ENCODE results near the gene SMIM8. TPM values are rescaled to one million over a fixed set of nuclear protein-coding genes. Genes with fewer than 3 reads are reported as not detected.
A peak's percentile ranks its signal among the peaks of the same experiment; 100 is the strongest.

Gene SMIM8
- total RNA-seq, 1 experiment from 2014 or later: 5.3 TPM

DNA sequence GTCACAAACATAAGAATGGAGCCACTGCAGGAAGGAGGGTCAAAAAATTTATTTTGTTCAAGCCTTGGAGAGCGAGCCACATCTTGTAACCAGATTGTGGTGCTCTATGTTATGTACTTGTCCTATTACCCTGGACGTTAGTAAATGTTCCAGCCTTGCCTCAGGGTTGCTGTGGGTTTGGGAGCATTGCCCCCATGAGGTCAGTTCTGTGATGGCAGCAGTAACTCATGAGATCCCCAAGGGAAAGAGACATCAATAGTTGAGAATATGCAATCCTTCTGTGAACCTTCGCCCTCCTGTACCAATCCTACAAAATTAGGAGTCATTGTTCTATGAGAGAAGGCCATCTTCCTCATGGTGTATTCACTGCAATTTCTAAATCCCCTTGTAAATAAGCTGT, 68.9 kb downstream of the SMIM8 start:
- DNase-seq (ENCODE audit: low spot score): peak; percentile 7

Other genes starting within 250 kb of the SMIM8 start
- not detected in 2 replicates for gene CGA, start 227.5 kb upstream of the SMIM8 start, total RNA-seq (2014; rRNA removed; shearing (Covaris generic))
- 3.0 and 4.6 TPM in 2 replicates for gene ZNF292, start 167.0 kb upstream of the SMIM8 start, total RNA-seq (2014; rRNA removed; shearing (Covaris generic))
- not detected in 2 replicates for gene GJB7, start 6.7 kb downstream of the SMIM8 start, total RNA-seq (2014; rRNA removed; shearing (Covaris generic))
- gene C6orf163, start 22.2 kb downstream of the SMIM8 start, total RNA-seq (2014; rRNA removed; shearing (Covaris generic)): 0.12 TPM in 1 of 2 replicates, not detected in the other
- gene CFAP206, start 85.4 kb downstream of the SMIM8 start, total RNA-seq (2014; rRNA removed; shearing (Covaris generic)): 0.97 and 1.6 TPM in 2 replicates
- 15.8 and 22.2 TPM in 2 replicates for gene SLC35A1, start 150.4 kb downstream of the SMIM8 start, total RNA-seq (2014; rRNA removed; shearing (Covaris generic))